Smooth muscle cell of bladder (primary cell): ENCODE results near the gene TMEM18. TPM values are rescaled to one million over a fixed set of nuclear protein-coding genes. Genes with fewer than 3 reads are reported as not detected.

ENCODE experiments used
- total RNA-seq: library from RNA; depleted of rRNA; stranded (reverse); fragments of >200 nt; gene quantifications from 2 replicates; pipeline ENCODE4 v1.2.3, GENCODE V29; 2014

Gene TMEM18
- 13.4 and 14.4 TPM in 2 replicates for total RNA-seq

GRCh38 chr2:677056-677958, at the start of gene TMEM18:
Gene TMEM18 (minus strand): TSS chr2:677406. CDS start chr2:677345, 61 bp downstream.

